Fibroblast of skin of right biceps (primary cell): ENCODE results near the gene SNX20.

ENCODE experiments used
- DNase-seq: peaks from one replicate; pipeline ENCODE4 v3.0.0-alpha.2; 2013

Gene SNX20

DNA sequence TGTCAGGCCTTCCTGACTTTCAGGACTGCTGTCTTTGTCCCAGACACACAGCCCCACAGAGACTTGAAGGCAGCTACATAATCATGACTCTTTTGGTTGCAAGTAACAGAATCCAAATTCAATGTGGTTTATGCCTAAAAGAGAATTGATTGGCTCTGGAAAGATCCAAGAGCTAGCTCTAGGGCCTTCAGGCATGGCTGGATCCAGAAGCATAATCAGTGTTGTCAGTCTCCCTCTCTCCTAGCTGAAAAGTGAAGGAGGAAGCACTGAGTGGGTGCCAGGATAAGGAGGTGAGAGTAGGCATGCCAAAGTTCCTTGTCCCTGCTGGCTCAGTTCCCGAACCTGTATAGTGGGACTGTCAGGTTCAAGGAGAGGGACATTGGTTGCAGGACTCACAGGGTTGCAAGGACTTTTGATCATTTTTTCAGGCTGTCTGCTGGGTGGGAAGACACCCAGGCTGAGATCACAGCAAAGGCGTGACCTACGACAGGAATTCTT, 25.5 kb downstream of the SNX20 start:
- no peak for DNase-seq

DNA sequence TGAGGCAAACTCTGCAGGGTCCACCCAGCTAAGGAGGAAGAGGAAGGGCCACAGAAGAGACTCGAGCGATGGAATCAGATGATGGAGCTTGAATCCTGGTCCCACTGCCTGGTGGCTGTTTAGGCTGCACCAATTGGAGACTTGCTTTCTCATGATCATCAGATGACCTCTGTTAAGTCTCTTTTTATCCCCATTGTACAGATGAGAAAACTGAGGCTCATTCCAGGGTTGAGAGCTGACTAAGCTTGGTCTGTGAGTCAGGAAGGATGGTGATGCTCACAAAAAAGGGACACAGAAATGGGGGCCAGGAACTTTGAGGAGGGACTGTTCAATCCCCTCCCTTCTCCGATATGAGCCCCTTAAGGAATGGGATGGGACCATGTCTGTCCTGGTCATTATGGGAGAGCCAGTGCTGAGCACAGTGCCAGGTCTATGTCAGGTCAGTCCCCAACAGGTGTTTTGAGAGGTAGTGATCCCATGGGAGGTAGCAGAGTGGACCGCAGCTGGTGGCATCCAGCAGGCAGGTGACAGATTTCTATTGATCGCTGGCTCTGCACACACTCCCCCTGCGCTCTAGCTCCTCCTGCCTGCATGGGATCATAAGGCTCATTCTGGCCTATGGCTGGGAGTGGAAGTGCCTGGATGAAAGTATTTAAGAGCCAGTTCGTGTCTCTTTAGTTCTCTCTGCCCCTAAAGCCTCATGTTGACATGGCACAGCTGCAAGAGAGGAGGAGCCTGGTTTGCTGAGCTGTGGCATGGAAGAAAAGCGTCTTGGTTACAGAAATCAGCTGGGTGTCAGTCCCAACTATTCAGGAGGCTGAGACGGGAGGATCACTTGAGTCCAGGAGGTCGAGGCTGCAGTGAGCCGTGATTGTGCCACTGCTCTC, 27.2 kb downstream of the SNX20 start:
- no peak for DNase-seq

- no peak for DNase-seq
Observed at GRCh38 chr16:50652836-50653425, 28.2 kb downstream of the SNX20 start.

GRCh38 chr16:50651835-50652438, 29.2 kb downstream of the SNX20 start:
- no peak for DNase-seq

- no peak for DNase-seq
Observed at GRCh38 chr16:50646345-50646744, 34.8 kb downstream of the SNX20 start.

- no peak for DNase-seq
Observed at GRCh38 chr16:50645563-50646220, 35.4 kb downstream of the SNX20 start.

GRCh38 chr16:50644729-50645128, 36.4 kb downstream of the SNX20 start:
- peak; percentile 35 for DNase-seq

DNA sequence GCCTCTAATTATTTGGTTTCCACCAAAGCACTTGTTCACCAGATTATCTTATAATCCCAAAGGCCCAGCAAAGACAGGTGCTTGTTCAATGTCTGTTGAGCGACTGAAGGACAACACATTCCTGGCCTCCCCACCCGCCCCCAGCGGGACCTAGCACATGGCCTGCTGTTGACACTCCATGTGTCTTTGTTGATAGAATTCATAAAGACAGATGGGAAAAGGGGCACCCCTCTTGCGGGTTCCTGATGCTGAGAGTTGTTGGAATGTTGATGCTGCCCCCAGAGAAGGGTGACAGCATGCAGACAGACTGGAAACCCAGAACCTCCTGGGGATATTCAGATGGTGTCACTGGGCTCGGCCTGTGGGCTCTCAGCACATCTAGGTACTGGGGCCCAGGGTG, 36.9 kb downstream of the SNX20 start:
- no peak for DNase-seq

DNA sequence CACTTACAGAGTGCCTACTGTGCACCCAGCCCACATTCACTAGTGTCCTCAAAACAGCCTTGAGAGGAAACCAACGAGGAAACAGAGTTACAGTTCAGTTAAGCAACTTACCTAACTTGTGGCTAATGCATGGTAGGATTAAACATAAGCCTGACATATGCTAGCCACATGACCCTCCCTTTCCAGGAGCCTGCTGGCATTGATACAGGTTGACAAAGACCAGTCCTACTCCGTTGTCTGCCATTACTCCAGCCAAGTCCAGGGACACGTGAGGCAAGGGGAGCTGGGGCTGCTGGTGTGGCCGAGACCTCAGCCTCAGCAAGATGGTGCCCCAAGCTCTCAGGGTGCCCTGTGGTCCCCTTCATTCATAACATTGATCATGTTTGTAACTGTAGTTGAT, 37.9 kb downstream of the SNX20 start:
- no peak for DNase-seq

DNA sequence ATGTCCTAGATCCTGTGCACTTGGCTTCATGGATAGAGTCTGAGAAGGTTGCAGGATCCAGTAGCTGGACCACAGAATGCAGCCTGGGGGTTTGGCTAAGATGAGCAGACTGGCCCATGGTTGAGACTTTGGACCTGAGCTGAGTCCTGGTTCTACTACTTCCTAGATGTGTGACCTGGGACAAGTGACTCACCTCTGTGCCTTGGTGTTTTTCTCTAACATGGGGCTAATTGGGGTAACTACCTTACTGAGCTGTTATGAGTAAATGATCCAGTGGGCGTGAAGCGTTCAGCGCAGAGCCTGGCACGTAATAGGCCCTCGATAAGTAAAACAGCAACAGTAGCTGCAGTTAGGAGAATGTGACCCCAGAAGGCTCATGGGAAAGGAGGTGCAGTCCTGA, 38.8 kb downstream of the SNX20 start:
- DNase-seq, result no peak

GRCh38 chr16:50641818-50642187, 39.3 kb downstream of the SNX20 start:
- no peak for DNase-seq

DNA sequence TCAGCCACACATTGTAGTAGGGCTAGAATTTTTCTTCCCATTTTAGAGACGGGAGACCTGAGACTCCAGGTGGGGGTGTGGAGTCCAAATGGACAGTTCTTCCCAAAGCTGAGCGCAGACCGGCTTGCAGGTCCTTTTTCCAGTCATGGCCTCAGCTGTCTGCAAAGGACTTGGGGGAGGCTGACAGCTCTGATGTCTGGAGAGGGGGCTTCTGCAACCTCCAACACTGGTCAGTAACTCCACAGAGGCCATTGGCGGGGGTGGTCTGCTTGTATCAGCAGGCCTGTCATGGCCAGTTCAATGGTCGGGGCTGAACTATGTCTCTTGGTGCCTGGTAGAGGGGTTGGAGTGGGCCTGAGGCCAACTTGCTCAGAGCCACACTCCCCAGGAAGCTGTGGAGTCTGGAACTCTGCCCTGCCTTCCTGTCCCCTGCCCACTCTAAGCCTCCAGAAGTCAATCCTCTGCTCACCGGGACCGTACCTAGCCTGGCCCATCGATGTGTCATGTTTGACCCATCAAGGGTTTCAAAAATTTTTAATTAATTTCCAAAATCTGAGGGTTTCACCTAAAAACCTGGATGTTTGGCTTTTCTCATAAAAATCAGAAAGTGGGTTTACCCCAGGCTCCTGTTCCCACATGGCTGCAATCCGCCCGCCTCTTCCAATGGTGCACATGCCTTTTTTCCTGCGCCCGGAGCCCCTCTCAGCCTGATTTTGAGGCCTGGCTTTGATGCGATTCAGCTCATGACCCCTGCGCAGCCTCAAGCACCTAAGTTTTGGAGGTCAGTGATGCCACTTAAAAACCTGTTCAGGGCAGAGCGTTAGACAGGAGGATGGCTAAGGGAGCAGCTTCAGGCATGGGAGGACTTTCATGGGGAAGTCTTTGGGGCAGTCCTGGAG, 39.9 kb downstream of the SNX20 start:
- DNase-seq, result no peak

- DNase-seq, result peak; percentile 20
Observed at GRCh38 chr16:50640391-50640790, 40.7 kb downstream of the SNX20 start.

GRCh38 chr16:50638816-50639670, 42.1 kb downstream of the SNX20 start:
- DNase-seq, result no peak

DNA sequence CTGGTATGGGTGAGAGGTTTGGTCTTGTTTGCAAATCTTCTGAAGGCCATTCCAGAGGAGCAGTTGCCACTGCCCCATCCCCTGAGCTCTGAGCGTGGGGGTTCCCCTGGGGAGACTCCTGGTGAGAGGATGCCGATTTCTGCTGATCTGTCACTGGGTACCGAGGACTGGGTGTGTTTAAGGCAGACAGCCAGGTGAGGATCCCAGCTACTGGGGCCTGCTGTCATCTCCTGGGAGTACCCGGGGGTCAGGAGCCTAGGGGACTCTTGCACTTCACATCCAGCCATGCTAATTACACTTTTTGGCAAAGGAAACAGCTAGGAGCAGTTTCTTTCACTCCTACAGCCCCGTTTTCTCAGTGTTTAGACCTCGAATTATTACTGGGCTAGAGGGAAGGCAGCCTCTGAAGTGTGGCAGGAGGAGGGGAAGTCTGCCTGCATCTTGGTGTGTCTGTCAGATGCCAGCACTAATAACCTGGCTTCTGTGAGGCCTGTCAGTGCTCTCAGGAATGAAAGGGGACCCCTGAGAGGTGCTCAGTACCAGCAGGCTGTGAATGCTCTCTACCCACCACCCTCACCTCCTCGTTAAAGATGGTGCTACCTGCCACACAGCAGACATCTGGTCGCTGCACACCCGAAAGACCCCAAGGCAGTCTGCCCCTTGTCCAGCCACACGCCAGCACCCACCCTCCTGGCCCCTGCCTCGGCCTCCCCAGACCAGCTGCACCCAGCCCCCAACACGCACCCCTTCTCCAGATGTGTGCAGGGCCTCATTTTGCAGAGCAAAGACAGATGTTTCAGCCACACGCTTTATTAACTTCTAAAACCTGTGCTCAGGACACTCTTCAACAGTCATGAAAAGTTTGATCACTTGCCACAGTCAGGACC, 43.2 kb downstream of the SNX20 start:
- no peak for DNase-seq

DNA sequence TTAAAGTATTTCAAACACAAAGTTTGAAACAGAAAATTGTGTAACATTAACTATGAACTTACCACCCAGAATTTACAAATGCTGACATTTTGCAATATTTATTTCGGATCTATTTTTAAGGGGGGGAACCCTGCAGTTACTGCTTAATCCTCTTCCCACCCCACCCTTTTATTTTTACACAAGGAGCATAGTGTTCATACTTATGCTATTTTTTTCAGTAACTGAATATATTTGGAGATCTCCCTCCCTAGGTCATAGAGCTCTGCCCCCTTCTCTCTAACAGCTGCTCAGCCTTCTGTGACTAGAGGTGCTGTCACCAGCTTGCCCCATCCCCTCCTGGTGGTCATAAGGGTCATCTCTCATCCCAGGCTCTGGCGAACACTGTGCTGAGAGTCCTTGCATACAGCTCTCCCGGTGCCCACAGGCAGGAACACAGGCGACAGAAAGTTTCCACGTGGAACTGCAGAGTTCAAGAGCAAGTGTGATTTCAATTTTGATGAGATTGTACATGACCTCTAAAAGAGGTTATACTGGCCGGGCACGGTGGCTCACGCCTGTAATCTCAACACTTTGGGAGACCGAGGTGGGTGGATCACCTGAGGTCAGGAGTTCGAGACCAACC, 44.2 kb downstream of the SNX20 start:
- no peak for DNase-seq

- DNase-seq, result no peak
Observed at GRCh38 chr16:50635505-50636392, 45.4 kb downstream of the SNX20 start.

GRCh38 chr16:50634947-50635346, 46.2 kb downstream of the SNX20 start:
- no peak for DNase-seq

GRCh38 chr16:50634090-50634489, 47.0 kb downstream of the SNX20 start:
- DNase-seq, result no peak
